Gastrocnemius medialis (tissue), 4 donors: ENCODE results near the gene VCX3A.

Experiments
- CTCF ChIP-seq, 5 experiments: fragments of 450-650 bp in 3 of 5; fragments of 200-600 bp in 2 of 5; sonication (generic) in 2 of 5; IDR thresholded peaks in 4 of 5; conservative IDR thresholded peaks in 1 of 5; 1 replicate in 4 of 5; 2 replicates in 1 of 5; pipeline ENCODE4 v1.5.1; 2016 to 2019; ENCODE audit warnings: antibody characterized with exemption in 5 of 5, mild to moderate bottlenecking in 3 of 5, moderate library complexity in 3 of 5
- POLR2A ChIP-seq, 2 donors: fragments of 450-650 bp; IDR thresholded peaks; one replicate each; pipeline ENCODE4 v1.6.1; 2017; ENCODE audit warnings: antibody characterized with exemption in 2 of 2, mild to moderate bottlenecking in 2 of 2, moderate library complexity in 2 of 2

- TF ChIP-seq CTCF (IDR thresholded peaks at IDR 0.05 in 4 of 5, conservative IDR thresholded peaks at IDR 0.05 in 1 of 5) (no peak), POLR2A (IDR thresholded peaks at IDR 0.05) (no peak)
Observed at GRCh38 chrX:6500719-6501118, 34.2 kb downstream of the VCX3A start.
